ENCODE data around the gene SLC35D2. TPM values are rescaled to one million over a fixed set of nuclear protein-coding genes. Genes with fewer than 3 reads are reported as not detected.

The SLC35D2 gene
- total RNA-seq, 1 experiment from 2014 or later = 32.5 TPM

GRCh38 chr9:96360976-96361375 lies 22.5 kb downstream of the SLC35D2 start:
- no peak for DNase-seq (ENCODE audit: low read depth, low spot score)
- H3K27ac ChIP-seq (ENCODE audit: low read depth, low read length) = no peak overlapping the region
- H2AFZ ChIP-seq (ENCODE audit: low read depth, low read length, poor library complexity, severe bottlenecking) = no peak overlapping the region
- no peaks in the 10 kb centered on the region for H3K79me2 ChIP-seq (ENCODE audit: insufficient read depth, low read length)
- no peak for ATAC-seq
- H3K4me3 ChIP-seq (replicated peaks in 1 of 2; ENCODE audit: low read depth in 1 of 2, low read length in 2 of 2) = no peak overlapping the region
- CTCF ChIA-PET = no interaction called here
- BruUV-seq (replicated peaks) = no TSS peak
- no peak overlapping the region for H3K4me2 ChIP-seq (ENCODE audit: low read length)
- peaks cover 2 to 18% of the 10 kb centered on the region in 2 experiments; a peak in 1 of 4 replicates for H3K36me3 ChIP-seq (ENCODE audit: control insufficient read depth in 1 of 2, insufficient read depth in 2 of 2, low read length in 2 of 2)
- POLR2A ChIA-PET = interaction anchor here (1.4 kb wide), 1 partner anchor 21 kb away, joined by 3 read pairs; no protein-coding TSS in a partner anchor
- H3K4me1 ChIP-seq (ENCODE audit: control insufficient read depth in 1 of 2, insufficient read depth in 2 of 2, low read length in 2 of 2) = no peaks in the 10 kb centered on the region
- intact Hi-C loops (cut with micrococcal nuclease) = no loop called here
- H3K27me3 ChIP-seq (ENCODE audit: insufficient read depth, low read length) = no peaks in the 10 kb centered on the region
- H3K9ac ChIP-seq (ENCODE audit: low read length) = no peak overlapping the region
- no peaks in the 10 kb centered on the region for H3K9me3 ChIP-seq (ENCODE audit: control insufficient read depth in 1 of 2, insufficient read depth in 1 of 2, low read depth in 1 of 2, low read length in 2 of 2)
- no peaks in the 10 kb centered on the region for H3K9me2 ChIP-seq (ENCODE audit: insufficient read depth)
- TF ChIP-seq, protein P1, sequence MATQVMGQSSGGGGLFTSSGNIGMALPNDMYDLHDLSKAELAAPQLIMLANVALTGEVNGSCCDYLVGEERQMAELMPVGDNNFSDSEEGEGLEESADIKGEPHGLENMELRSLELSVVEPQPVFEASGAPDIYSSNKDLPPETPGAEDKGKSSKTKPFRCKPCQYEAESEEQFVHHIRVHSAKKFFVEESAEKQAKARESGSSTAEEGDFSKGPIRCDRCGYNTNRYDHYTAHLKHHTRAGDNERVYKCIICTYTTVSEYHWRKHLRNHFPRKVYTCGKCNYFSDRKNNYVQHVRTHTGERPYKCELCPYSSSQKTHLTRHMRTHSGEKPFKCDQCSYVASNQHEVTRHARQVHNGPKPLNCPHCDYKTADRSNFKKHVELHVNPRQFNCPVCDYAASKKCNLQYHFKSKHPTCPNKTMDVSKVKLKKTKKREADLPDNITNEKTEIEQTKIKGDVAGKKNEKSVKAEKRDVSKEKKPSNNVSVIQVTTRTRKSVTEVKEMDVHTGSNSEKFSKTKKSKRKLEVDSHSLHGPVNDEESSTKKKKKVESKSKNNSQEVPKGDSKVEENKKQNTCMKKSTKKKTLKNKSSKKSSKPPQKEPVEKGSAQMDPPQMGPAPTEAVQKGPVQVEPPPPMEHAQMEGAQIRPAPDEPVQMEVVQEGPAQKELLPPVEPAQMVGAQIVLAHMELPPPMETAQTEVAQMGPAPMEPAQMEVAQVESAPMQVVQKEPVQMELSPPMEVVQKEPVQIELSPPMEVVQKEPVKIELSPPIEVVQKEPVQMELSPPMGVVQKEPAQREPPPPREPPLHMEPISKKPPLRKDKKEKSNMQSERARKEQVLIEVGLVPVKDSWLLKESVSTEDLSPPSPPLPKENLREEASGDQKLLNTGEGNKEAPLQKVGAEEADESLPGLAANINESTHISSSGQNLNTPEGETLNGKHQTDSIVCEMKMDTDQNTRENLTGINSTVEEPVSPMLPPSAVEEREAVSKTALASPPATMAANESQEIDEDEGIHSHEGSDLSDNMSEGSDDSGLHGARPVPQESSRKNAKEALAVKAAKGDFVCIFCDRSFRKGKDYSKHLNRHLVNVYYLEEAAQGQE (IDR thresholded peaks at IDR 0.05; ENCODE audit: low read depth) = no peak
- TF ChIP-seq EGR1 (IDR thresholded peaks at IDR 0.05; ENCODE audit: low read depth) = no peak
- no peak for TF ChIP-seq POLR2AphosphoS5 (IDR thresholded peaks at IDR 0.05; ENCODE audit: low read depth, low read length)
- no peak for TF ChIP-seq TCF7L2 (IDR thresholded peaks at IDR 0.05; ENCODE audit: borderline replicate concordance, extremely low read depth, insufficient read depth, insufficient read length)
- TF ChIP-seq, protein P2, sequence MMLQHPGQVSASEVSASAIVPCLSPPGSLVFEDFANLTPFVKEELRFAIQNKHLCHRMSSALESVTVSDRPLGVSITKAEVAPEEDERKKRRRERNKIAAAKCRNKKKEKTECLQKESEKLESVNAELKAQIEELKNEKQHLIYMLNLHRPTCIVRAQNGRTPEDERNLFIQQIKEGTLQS (IDR thresholded peaks at IDR 0.05) = no peak
- TF ChIP-seq CEBPB (IDR thresholded peaks at IDR 0.05; ENCODE audit: low read depth) = no peak
- no peak for TF ChIP-seq CBX3 (IDR thresholded peaks at IDR 0.05; ENCODE audit: low read depth)
- TF ChIP-seq ZNF274 (IDR thresholded peaks at IDR 0.05; ENCODE audit: low read depth, low read length) = no peak
- TF ChIP-seq RAD21 (IDR thresholded peaks at IDR 0.05; ENCODE audit: low read depth) = no peak
- TF ChIP-seq ELF1 (IDR thresholded peaks at IDR 0.05; ENCODE audit: borderline replicate concordance, low read depth) = no peak
- no peak for TF ChIP-seq SIN3A (IDR thresholded peaks at IDR 0.05; ENCODE audit: low read depth)
- TF ChIP-seq POLR2A (IDR thresholded peaks at IDR 0.05; ENCODE audit: borderline replicate concordance, extremely low read depth, insufficient read depth, insufficient read length) = no peak
- TF ChIP-seq, protein P3, sequence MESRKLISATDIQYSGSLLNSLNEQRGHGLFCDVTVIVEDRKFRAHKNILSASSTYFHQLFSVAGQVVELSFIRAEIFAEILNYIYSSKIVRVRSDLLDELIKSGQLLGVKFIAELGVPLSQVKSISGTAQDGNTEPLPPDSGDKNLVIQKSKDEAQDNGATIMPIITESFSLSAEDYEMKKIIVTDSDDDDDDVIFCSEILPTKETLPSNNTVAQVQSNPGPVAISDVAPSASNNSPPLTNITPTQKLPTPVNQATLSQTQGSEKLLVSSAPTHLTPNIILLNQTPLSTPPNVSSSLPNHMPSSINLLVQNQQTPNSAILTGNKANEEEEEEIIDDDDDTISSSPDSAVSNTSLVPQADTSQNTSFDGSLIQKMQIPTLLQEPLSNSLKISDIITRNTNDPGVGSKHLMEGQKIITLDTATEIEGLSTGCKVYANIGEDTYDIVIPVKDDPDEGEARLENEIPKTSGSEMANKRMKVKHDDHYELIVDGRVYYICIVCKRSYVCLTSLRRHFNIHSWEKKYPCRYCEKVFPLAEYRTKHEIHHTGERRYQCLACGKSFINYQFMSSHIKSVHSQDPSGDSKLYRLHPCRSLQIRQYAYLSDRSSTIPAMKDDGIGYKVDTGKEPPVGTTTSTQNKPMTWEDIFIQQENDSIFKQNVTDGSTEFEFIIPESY (IDR thresholded peaks at IDR 0.05; ENCODE audit: extremely low read depth, insufficient replicate concordance, low read length) = no peak
- no peak for TF ChIP-seq YY1 (IDR thresholded peaks at IDR 0.05; ENCODE audit: extremely low read depth, insufficient replicate concordance, low read depth, low read length)
- no peak for TF ChIP-seq SRF (IDR thresholded peaks at IDR 0.05; ENCODE audit: low read depth)
- TF ChIP-seq MAX (IDR thresholded peaks at IDR 0.05) = no peak
- TF ChIP-seq EZH2 (IDR thresholded peaks at IDR 0.05) = no peak
- TF ChIP-seq EZH2phosphoT487 (IDR thresholded peaks at IDR 0.05; ENCODE audit: borderline replicate concordance) = no peak
- TF ChIP-seq ZFX (IDR thresholded peaks at IDR 0.05) = no peak
- TF ChIP-seq FOSL1 (IDR thresholded peaks at IDR 0.05; ENCODE audit: low read depth) = no peak
- RAD21 ChIA-PET (ENCODE audit: low non-redundant PET in 1 of 2, low total read pairs in 2 of 2, uncharacterized antibody in 2 of 2, unreplicated experiment in 2 of 2) = no interaction called here
- H4K20me1 ChIP-seq (ENCODE audit: insufficient read depth) = no peaks in the 10 kb centered on the region
